Brain microvascular endothelial cell (primary cell): ENCODE data around the gene GPR142.

Source experiments
- DNase-seq: peaks from one replicate; pipeline ENCODE4 v3.0.0-alpha.2; 2020
- H3K27ac ChIP-seq: fragments of 250-450 bp; sonication (Bioruptor Pico); 2 replicates; pipeline ENCODE4 v1.5.1; 2020; ENCODE audit warnings: mild to moderate bottlenecking, moderate library complexity
- H3K27me3 ChIP-seq: fragments of 250-450 bp; sonication (Bioruptor Pico); replicated peaks from 2 replicates; pipeline ENCODE4 v1.5.1; 2020; ENCODE audit warnings: mild to moderate bottlenecking
- H3K36me3 ChIP-seq: fragments of 250-450 bp; sonication (Bioruptor Pico); replicated peaks from 2 replicates; pipeline ENCODE4 v1.5.1; 2020; ENCODE audit warnings: mild to moderate bottlenecking
- H3K4me3 ChIP-seq: 2 replicates; pipeline ENCODE4 v1.5.1; 2011; ENCODE audit warnings: low read depth, mild to moderate bottlenecking, control low read depth, low read length, moderate library complexity
- in situ Hi-C: cut with HindIII; loops from 2 replicates; pipeline ENCODE4 v1.10.0; 2017; ENCODE audit warnings: low sequenced_read_pairs, low pct_ligation_motif_present
- TF ChIP-seq, protein P1 (sequence below): IDR thresholded peaks from 2 replicates; pipeline ENCODE4 v1.5.1; 2011; ENCODE audit warnings: low read depth, mild to moderate bottlenecking, moderate library complexity, low read length, control low read depth, inconsistent platforms; ENCODE audit errors: missing control alignments

GPR142 gene

GRCh38 chr17:74367206-74367605 lies at the start of gene GPR142:
GPR142 (plus strand) TSS chr17:74367506; CDS start chr17:74369541, 2,035 bp downstream.
- no peaks in the 10 kb centered on the region for H3K27me3 ChIP-seq
- no peak for DNase-seq
- H3K4me3 ChIP-seq: no peak within 1 kb of the TSS
- TF ChIP-seq, protein P1, sequence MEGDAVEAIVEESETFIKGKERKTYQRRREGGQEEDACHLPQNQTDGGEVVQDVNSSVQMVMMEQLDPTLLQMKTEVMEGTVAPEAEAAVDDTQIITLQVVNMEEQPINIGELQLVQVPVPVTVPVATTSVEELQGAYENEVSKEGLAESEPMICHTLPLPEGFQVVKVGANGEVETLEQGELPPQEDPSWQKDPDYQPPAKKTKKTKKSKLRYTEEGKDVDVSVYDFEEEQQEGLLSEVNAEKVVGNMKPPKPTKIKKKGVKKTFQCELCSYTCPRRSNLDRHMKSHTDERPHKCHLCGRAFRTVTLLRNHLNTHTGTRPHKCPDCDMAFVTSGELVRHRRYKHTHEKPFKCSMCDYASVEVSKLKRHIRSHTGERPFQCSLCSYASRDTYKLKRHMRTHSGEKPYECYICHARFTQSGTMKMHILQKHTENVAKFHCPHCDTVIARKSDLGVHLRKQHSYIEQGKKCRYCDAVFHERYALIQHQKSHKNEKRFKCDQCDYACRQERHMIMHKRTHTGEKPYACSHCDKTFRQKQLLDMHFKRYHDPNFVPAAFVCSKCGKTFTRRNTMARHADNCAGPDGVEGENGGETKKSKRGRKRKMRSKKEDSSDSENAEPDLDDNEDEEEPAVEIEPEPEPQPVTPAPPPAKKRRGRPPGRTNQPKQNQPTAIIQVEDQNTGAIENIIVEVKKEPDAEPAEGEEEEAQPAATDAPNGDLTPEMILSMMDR: no peak
- no peak within 1 kb of the TSS for H3K27ac ChIP-seq
- in situ Hi-C loops: no loop called here
- no peaks in the 10 kb centered on the region for H3K36me3 ChIP-seq

- Histone ChIP-seq H3K36me3 (no peaks in the 10 kb centered on the region), H3K27me3 (no peaks in the 10 kb centered on the region), H3K4me3 (no peak overlapping the region), H3K27ac (no peak overlapping the region)
- DNase-seq: no peak
- TF ChIP-seq, protein P1: no peak
- in situ Hi-C loops: no loop called here
Measured at GRCh38 chr17:74318391-74318790, 48.9 kb upstream of the GPR142 start.

GRCh38 chr17:74324521-74324920 lies 42.8 kb upstream of the GPR142 start:
- Histone ChIP-seq H3K27me3 (peaks cover 8% of the 10 kb centered on the region), H3K4me3 (no peak overlapping the region), H3K36me3 (no peaks in the 10 kb centered on the region), H3K27ac (no peak overlapping the region)
- no peak for DNase-seq
- in situ Hi-C loops: no loop called here
- TF ChIP-seq, protein P1: no peak

GRCh38 chr17:74325376-74325742 lies 41.9 kb upstream of the GPR142 start:
- Histone ChIP-seq H3K36me3 (no peaks in the 10 kb centered on the region), H3K27me3 (peaks cover 8% of the 10 kb centered on the region), H3K4me3 (no peak overlapping the region), H3K27ac (no peak overlapping the region)
- DNase-seq: no peak
- TF ChIP-seq, protein P1: no peak
- in situ Hi-C loops: no loop called here

DNA sequence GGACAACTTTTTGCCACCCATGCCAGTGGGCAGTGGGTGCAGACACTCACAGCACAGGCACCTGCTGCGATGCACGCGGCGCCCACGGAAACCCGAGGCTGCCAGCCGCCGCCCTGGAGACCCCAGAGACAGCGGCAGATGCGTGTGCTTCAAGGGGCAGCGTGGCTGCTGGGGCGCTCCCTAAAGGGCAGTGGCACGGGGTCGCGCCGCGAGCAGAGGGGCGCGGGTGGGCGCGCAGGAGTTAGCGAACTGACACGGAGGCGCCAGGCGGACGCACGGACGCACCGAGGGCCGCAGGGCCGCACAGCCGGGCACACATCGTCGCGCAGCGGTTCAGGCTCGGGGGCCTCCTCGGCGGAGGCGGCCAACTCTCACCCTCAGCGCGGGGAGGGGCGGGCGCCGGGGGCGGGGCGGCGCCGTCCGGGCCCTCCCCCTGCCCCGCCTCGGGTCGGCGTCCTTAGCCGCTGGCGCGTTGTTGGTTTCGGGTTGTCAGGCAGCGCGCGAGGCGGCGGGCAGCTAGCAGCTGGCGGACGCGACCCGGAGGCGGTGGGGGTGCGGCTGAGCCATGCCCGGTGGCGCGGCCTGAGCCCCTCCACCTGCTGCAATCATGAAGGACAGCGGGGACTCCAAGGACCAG lies 41.4 kb upstream of the GPR142 start, which contains the start of gene KIF19:
KIF19 (plus strand) TSS at position 484 of the 637 bp plus-strand sequence; CDS start at position 608, 124 bp downstream.
- in situ Hi-C loops: no loop called here
- DNase-seq: no peak
- H3K36me3 ChIP-seq: no peaks in the 10 kb centered on the region
- TF ChIP-seq, protein P1: no peak
- H3K27ac ChIP-seq: no peak within 1 kb of the TSS
- H3K27me3 ChIP-seq: peaks cover 8% of the 10 kb centered on the region
- no peak within 1 kb of the TSS for H3K4me3 ChIP-seq

GRCh38 chr17:74326506-74326905 lies 40.8 kb upstream of the GPR142 start:
- Histone ChIP-seq H3K27me3 (peaks cover 8% of the 10 kb centered on the region), H3K36me3 (no peaks in the 10 kb centered on the region), H3K27ac (no peak overlapping the region), H3K4me3 (no peak overlapping the region)
- TF ChIP-seq, protein P1: no peak
- DNase-seq: no peak
- in situ Hi-C loops: no loop called here
